Naive B cell (primary cell): Measurements from ENCODE around the gene PFKFB4. TPM values are rescaled to one million over a fixed set of nuclear protein-coding genes. Genes with fewer than 3 reads are reported as not detected.

Source experiments
- polyA plus RNA-seq, 6 donors: library from polyadenylated mRNA; unstranded; fragments of 300-500 nt; fragmentation: Illumina TruSeq; gene quantifications; one replicate each; pipeline ENCODE4 v1.2.3, GENCODE V29; 2021; ENCODE audit warnings: low read depth in 6 of 6

PFKFB4 gene
- polyA plus RNA-seq, 6 donors from 2014 or later = 0.60 to 1.7 (median 0.73) TPM; not detected in 1

Other genes with a start within 250 kb of the PFKFB4 start
- not detected for gene SPINK8, start 223.1 kb downstream of the PFKFB4 start, polyA plus RNA-seq
- gene FBXW12, start 184.6 kb downstream of the PFKFB4 start, polyA plus RNA-seq = not detected
- under 1 TPM in 2 of 6 donors, not detected in 4; 0.03 to 0.37 TPM for gene PLXNB1, start 126.7 kb downstream of the PFKFB4 start, polyA plus RNA-seq
- gene CCDC51, start 116.7 kb downstream of the PFKFB4 start, polyA plus RNA-seq = 10 to 100 TPM in 3 of 6 donors, 1 to 10 TPM in 3; 4.1 to 14.8 (median 9.5) TPM
- 100 to 1,000 TPM; 433 to 593 (median 531) TPM for gene TMA7, start 116.5 kb downstream of the PFKFB4 start, polyA plus RNA-seq
- 10 to 100 TPM in 1 of 6 donors, 1 to 10 TPM in 5; 7.4 to 11.9 (median 7.7) TPM for gene ATRIP, start 110.1 kb downstream of the PFKFB4 start, polyA plus RNA-seq
- gene SHISA5, start 52.6 kb downstream of the PFKFB4 start, polyA plus RNA-seq = 100 to 1,000 TPM; 393 to 571 (median 442) TPM
- not detected for gene UCN2, start 7.0 kb upstream of the PFKFB4 start, polyA plus RNA-seq
- gene COL7A1, start 38.5 kb upstream of the PFKFB4 start, polyA plus RNA-seq = not detected
- gene UQCRC1, start 52.8 kb upstream of the PFKFB4 start, polyA plus RNA-seq = 100 to 1,000 TPM; 152 to 385 (median 155) TPM
- not detected for gene TMEM89, start 65.0 kb upstream of the PFKFB4 start, polyA plus RNA-seq
- 1 to 10 TPM in 2 of 6 donors, under 1 TPM in 3, not detected in 1; 0.25 to 1.7 (median 0.97) TPM for gene SLC26A6, start 78.7 kb upstream of the PFKFB4 start, polyA plus RNA-seq
- gene CELSR3, start 106.1 kb upstream of the PFKFB4 start, polyA plus RNA-seq = under 1 TPM in 1 of 6 donors, not detected in 5; 0.28 TPM
- 10 to 100 TPM in 1 of 6 donors, 1 to 10 TPM in 5; 3.3 to 11.2 (median 4.9) TPM for gene NCKIPSD, start 129.1 kb upstream of the PFKFB4 start, polyA plus RNA-seq
- gene IP6K2, start 160.4 kb upstream of the PFKFB4 start, polyA plus RNA-seq = 10 to 100 TPM; 53.6 to 96.9 (median 68.7) TPM